ENCODE results near the gene ACSL3. TPM values are rescaled to one million over a fixed set of nuclear protein-coding genes. Genes with fewer than 3 reads are reported as not detected.

ACSL3 gene
- total RNA-seq, 1 donor from 2014 or later, result 106 TPM

- Mint-ChIP-seq H3K27ac (no peak overlapping the region), H3K4me1 (peaks cover 4% of the 10 kb centered on the region), H3K36me3 (no peaks in the 10 kb centered on the region), H3K9me3 (no peaks in the 10 kb centered on the region), H3K4me3 (no peak overlapping the region), H3K27me3 (ENCODE audit: insufficient read depth, low read depth) (peaks cover 2% of the 10 kb centered on the region)
- Histone ChIP-seq H3F3A (ENCODE audit: low read depth) (no peaks in the 10 kb centered on the region), H4K20me1 (ENCODE audit: low read depth) (peaks cover 3% of the 10 kb centered on the region), H2AFZ (replicated peaks) (no peak overlapping the region), H3K79me2 (ENCODE audit: low read depth) (no peaks in the 10 kb centered on the region), H3K4me2 (no peak overlapping the region), H3K9ac (no peak overlapping the region), H3K27ac (no peak overlapping the region), H3K4me1 (no peaks in the 10 kb centered on the region), H3K4me3 (no peak overlapping the region), H3K36me3 (no peaks in the 10 kb centered on the region), H3K9me3 (ENCODE audit: low read depth) (no peaks in the 10 kb centered on the region), H3K27me3 (no peaks in the 10 kb centered on the region)
- no peak for DNase-seq (ENCODE audit: low spot score)
- TF ChIP-seq EZH2phosphoT487 (IDR thresholded peaks at IDR 0.05) (no peak), CTCF (IDR thresholded peaks at IDR 0.05) (no peak), EZH2 (IDR thresholded peaks at IDR 0.05) (no peak)
Observed at GRCh38 chr2:222944971-222945740, 84.3 kb downstream of the ACSL3 start.

GRCh38 chr2:222945887-222946286 lies 85.1 kb downstream of the ACSL3 start:
- Mint-ChIP-seq H3K36me3 (no peaks in the 10 kb centered on the region), H3K4me1 (peaks cover 4% of the 10 kb centered on the region), H3K4me3 (no peak overlapping the region), H3K27ac (peak overlapping the region; percentile 16), H3K9me3 (no peaks in the 10 kb centered on the region), H3K27me3 (ENCODE audit: insufficient read depth, low read depth) (peaks cover 2% of the 10 kb centered on the region)
- H3K4me2 ChIP-seq, result no peak overlapping the region
- no peaks in the 10 kb centered on the region for H3F3A ChIP-seq (ENCODE audit: low read depth)
- peak; percentile 11 for DNase-seq (ENCODE audit: low spot score)
- no peak overlapping the region for H3K4me3 ChIP-seq
- H3K27ac ChIP-seq, result no peak overlapping the region
- H3K79me2 ChIP-seq (ENCODE audit: low read depth), result no peaks in the 10 kb centered on the region
- H3K4me1 ChIP-seq, result no peaks in the 10 kb centered on the region
- no peak overlapping the region for H3K9ac ChIP-seq
- H3K9me3 ChIP-seq (ENCODE audit: low read depth), result no peaks in the 10 kb centered on the region
- H4K20me1 ChIP-seq (ENCODE audit: low read depth), result no peaks in the 10 kb centered on the region
- no peaks in the 10 kb centered on the region for H3K36me3 ChIP-seq
- TF ChIP-seq CTCF (IDR thresholded peaks at IDR 0.05), result no peak
- H3K27me3 ChIP-seq, result no peaks in the 10 kb centered on the region
- no peak overlapping the region for H2AFZ ChIP-seq (replicated peaks)

- H3K36me3 ChIP-seq, result no peaks in the 10 kb centered on the region
- no peaks in the 10 kb centered on the region for H3K36me3 Mint-ChIP-seq
- H3K4me1 ChIP-seq, result no peaks in the 10 kb centered on the region
- H3K4me3 Mint-ChIP-seq, result no peak overlapping the region
- no peaks in the 10 kb centered on the region for H3K9me3 Mint-ChIP-seq
- peaks cover 2% of the 10 kb centered on the region for H3K27me3 Mint-ChIP-seq (ENCODE audit: insufficient read depth, low read depth)
- no peaks in the 10 kb centered on the region for H4K20me1 ChIP-seq (ENCODE audit: low read depth)
- H3K27ac ChIP-seq, result no peak overlapping the region
- no peaks in the 10 kb centered on the region for H3K79me2 ChIP-seq (ENCODE audit: low read depth)
- H3K9me3 ChIP-seq (ENCODE audit: low read depth), result no peaks in the 10 kb centered on the region
- no peak for DNase-seq (ENCODE audit: low spot score)
- no peak overlapping the region for H3K4me2 ChIP-seq
- TF ChIP-seq EZH2phosphoT487 (IDR thresholded peaks at IDR 0.05), result no peak
- TF ChIP-seq EZH2 (IDR thresholded peaks at IDR 0.05), result no peak
- TF ChIP-seq CTCF (IDR thresholded peaks at IDR 0.05), result no peak
- H3K27ac Mint-ChIP-seq, result no peak overlapping the region
- H3K4me3 ChIP-seq, result no peak overlapping the region
- H3K27me3 ChIP-seq, result no peaks in the 10 kb centered on the region
- no peak overlapping the region for H2AFZ ChIP-seq (replicated peaks)
- H3K9ac ChIP-seq, result no peak overlapping the region
- H3K4me1 Mint-ChIP-seq, result peaks cover 4% of the 10 kb centered on the region
- H3F3A ChIP-seq (ENCODE audit: low read depth), result no peaks in the 10 kb centered on the region
Observed at GRCh38 chr2:222946700-222947287, 86.0 kb downstream of the ACSL3 start.
